GM12874 (cell line): ENCODE results near the gene AKAP13.

Experiments used
- TF ChIP-seq, protein P1 (sequence below): IDR thresholded peaks from 2 replicates; pipeline ENCODE4 v1.5.1; 2011; ENCODE audit warnings: low read depth, mild to moderate bottlenecking, control low read depth, low read length, moderate library complexity; ENCODE audit not compliant: insufficient read depth

Gene AKAP13

DNA sequence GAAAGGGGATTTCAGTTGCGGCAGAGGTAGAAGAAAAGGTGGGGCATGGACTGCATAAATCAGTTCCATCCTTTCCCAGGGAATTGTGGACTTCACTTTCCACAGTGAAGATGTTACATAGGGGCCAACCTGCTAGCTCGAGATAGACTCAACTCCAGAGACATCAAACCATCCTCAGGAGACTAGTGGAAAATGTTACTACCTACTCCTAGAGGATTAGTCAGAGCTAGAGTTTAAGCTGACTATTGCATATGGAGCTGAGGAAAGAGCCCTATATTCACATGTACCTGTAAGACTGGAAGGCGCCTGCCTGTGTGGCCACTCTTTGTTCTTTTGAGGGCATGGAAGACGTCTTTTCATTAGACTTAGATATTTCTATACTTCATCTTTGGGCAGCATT lies 345.2 kb downstream of the AKAP13 start:
- TF ChIP-seq, protein P1, sequence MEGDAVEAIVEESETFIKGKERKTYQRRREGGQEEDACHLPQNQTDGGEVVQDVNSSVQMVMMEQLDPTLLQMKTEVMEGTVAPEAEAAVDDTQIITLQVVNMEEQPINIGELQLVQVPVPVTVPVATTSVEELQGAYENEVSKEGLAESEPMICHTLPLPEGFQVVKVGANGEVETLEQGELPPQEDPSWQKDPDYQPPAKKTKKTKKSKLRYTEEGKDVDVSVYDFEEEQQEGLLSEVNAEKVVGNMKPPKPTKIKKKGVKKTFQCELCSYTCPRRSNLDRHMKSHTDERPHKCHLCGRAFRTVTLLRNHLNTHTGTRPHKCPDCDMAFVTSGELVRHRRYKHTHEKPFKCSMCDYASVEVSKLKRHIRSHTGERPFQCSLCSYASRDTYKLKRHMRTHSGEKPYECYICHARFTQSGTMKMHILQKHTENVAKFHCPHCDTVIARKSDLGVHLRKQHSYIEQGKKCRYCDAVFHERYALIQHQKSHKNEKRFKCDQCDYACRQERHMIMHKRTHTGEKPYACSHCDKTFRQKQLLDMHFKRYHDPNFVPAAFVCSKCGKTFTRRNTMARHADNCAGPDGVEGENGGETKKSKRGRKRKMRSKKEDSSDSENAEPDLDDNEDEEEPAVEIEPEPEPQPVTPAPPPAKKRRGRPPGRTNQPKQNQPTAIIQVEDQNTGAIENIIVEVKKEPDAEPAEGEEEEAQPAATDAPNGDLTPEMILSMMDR, result no peak

DNA sequence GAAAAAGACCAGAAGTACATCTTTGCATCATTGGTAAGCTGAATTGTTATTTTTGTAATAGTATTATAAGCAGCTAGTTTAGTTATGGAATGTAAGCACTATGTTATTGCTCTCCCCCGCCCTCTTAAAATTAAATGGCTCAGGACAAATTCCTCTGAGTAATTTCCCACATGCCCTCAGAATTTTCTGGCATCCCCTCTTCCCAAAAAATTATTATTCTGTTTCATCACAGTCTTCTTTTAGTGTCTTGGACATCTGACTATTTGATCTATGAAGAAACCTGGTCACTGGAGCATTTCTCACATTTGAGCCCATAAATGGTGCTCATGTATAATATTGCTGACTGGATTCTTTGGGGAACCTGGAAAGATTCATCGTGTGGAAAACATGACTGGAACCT lies 346.1 kb downstream of the AKAP13 start:
- TF ChIP-seq, protein P1, result no peak

DNA sequence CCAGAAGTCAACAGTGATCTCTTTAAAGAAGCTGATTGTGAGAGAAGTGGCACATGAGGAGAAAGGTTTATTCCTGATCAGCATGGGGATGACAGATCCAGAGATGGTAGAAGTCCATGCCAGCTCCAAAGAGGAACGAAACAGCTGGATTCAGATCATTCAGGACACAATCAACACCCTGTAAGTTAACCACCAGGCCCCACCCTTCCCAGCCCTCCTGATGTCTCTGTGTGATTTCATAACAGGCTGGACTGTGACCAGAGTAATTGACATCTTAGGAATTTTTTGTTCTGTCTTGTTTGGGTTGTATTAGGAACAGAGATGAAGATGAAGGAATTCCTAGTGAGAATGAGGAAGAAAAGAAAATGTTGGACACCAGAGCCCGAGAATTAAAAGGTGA lies 346.7 kb downstream of the AKAP13 start:
- TF ChIP-seq, protein P1, result no peak

DNA sequence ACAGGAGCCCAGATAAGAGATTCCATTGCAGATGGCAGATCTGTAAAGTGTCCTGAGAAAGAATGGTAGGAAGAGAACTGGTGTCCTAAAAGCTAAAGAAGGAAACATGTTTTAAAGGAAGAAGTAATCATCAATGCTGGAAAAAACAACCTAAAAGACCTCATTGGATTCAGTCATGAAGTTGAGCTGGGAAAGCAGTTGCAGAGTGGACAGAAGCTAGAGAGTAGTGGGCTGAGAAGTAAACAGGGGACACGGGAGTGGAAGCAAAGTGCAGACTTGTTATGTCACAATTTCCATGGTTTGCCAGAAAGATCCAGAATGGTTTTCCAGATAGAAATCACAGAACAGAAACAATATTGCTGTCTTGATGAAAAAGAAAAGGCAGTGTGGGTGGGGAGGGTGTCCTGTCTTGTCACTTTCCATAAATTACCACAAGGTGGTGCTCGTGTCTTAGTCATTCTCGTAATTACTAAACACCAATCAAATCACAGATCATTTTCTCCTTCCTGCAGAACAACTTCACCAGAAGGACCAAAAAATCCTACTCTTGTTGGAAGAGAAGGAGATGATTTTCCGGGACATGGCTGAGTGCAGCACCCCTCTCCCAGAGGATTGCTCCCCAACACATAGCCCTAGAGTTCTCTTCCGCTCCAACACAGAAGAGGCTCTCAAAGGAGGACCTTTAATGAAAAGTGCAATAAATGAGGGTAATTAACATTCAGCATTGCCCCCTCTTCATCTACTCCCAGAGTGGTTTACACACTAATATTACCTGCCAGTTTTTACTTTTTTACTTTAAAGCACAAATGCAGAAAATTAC lies 349.8 kb downstream of the AKAP13 start:
- TF ChIP-seq, protein P1, result peak; percentile 57

DNA sequence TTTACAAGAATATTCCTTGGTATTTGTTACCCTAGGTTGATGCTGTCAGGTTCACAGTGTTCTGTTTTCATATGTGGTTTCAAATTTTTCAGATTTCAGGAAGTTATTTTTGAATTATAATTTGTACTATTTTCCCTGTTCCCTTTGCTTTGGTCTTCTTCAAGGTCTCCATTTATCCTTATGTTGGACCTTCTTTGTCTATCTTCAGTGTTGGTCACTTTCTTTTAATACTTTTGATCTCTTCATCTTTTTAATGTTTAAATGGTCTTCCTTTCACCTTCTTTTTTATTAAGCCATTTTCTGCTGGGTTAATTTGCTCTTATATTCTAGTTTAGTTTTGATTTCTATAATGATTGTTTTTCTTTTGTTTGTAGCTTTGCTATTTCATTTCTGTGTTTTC lies 353.0 kb downstream of the AKAP13 start:
- TF ChIP-seq, protein P1, result no peak

DNA sequence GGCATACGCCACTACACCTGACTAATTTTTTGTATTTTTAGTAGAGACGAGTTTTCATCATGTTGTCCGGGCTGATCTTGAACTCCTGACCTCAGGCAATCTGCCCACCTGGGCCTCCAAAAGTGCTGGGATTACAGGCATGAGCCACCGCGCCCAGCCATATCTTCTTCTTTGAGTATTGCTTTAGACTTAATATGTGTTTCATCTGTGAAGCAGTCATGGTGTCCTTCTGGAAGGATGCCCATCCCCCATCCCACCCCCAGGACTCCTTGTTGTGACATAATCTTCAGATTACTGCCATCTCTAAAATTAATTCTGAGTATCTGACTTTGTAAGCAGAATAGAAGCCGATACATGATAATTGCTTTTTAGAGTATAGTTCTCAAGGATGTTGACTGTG lies 356.7 kb downstream of the AKAP13 start:
- TF ChIP-seq, protein P1, result no peak

DNA sequence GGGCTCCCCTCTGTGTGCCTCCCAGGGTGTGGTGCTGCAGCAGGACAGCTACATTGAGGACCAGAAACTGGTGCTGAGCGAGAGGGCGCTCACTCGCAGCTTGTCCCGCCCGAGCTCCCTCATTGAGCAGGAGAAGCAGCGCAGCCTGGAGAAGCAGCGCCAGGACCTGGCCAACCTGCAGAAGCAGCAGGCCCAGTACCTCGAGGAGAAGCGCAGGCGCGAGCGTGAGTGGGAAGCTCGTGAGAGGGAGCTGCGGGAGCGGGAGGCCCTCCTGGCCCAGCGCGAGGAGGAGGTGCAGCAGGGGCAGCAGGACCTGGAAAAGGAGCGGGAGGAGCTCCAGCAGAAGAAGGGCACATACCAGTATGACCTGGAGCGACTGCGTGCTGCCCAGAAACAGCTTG lies 360.6 kb downstream of the AKAP13 start:
- TF ChIP-seq, protein P1, result no peak

DNA sequence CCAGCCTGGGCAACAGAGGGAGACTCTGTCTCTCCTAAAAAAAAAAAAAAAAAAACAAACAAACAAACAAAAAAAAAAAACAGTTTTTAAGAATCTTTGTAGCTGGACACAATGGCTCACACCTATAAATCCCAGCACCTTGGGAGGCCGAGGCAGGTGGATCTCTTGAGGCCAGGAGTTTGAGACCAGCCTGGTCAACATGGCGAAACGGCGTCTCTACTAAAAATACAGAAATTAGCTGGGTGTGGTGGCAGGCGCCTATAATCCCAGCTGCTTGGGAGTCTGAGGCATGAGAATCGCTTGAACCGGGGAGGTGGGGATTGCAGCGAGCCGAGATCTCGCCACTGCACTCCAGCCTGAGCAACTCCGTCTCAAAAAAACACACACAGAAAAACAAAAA lies 361.3 kb downstream of the AKAP13 start:
- TF ChIP-seq, protein P1, result no peak
